ENCODE measurements around the gene VWF. TPM values are rescaled to one million over a fixed set of nuclear protein-coding genes. Genes with fewer than 3 reads are reported as not detected.

Gene VWF
- total RNA-seq, 2 donors from 2014 or later = 366 to 375 TPM

DNA sequence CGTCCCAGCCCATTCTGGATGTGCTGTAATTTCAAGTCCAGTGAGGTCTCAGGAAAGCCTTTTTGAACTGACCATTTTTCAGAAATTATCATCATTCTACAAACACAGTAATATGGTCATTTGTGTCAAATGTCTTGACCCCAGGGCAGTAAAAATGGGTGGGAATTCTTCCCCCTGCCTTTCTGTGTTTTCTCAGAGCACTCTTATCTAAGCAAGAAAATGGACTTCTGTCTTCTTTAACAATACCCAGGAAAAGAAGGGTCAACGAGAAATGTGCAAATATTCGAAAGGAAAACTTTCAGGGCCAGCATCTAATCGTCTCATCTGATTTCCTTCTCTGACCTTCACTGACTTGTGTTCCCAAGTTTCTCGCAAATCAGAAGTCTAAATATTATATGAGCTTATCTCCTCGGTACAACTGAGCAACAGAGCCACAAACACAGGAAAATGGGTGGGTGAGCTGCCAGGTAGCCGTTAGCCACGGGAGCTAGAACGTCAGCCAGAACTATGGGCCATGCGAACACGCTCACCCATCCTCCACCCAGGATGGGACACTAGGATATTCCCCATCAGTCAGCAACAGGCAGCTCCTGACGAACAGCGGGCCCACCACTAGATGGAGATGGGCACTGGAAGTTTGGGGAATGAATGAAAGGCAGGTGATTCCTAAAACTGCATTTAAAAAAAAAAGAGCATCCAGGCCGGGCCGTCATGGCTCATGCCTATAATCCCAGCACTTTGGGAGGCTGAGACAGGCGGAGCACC, 57.1 kb downstream of the VWF start:
- intact Hi-C loops (cut with DNase I) = loop anchor here in 1 of 2 donors (5.0 kb wide), 1 partner anchor 115 kb away; no protein-coding TSS in a partner anchor
- no peak for DNase-seq (ENCODE audit: low spot score)

- DNase-seq (ENCODE audit: low spot score) = no peak
- intact Hi-C loops (cut with DNase I) = loop anchor here in 1 of 2 donors (5.0 kb wide), 1 partner anchor 116 kb away; no protein-coding TSS in a partner anchor
Observed at GRCh38 chr12:6066651-6067050, 57.8 kb downstream of the VWF start.

DNA sequence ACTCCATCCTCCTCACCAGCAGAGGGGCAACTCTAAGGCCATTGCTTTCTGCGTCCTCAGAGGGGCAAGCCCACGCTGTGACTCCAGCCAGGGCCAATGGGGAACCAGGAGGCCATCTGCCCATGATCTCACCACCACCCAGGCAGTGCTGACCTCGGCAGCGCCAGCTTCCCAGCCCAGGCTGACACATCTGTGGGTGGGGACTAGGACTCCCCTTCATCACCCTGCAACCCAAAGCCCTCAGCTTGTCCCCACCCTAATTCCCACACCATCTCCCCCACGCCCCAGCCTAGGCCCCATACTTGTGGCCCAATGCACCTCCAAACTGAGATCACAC, 58.6 kb downstream of the VWF start:
- DNase-seq (ENCODE audit: low spot score) = no peak
- intact Hi-C loops (cut with DNase I) = loop anchor here (2.0 to 5.0 kb wide), 2 partner anchors 116 to 213 kb away; no protein-coding TSS in a partner anchor

DNA sequence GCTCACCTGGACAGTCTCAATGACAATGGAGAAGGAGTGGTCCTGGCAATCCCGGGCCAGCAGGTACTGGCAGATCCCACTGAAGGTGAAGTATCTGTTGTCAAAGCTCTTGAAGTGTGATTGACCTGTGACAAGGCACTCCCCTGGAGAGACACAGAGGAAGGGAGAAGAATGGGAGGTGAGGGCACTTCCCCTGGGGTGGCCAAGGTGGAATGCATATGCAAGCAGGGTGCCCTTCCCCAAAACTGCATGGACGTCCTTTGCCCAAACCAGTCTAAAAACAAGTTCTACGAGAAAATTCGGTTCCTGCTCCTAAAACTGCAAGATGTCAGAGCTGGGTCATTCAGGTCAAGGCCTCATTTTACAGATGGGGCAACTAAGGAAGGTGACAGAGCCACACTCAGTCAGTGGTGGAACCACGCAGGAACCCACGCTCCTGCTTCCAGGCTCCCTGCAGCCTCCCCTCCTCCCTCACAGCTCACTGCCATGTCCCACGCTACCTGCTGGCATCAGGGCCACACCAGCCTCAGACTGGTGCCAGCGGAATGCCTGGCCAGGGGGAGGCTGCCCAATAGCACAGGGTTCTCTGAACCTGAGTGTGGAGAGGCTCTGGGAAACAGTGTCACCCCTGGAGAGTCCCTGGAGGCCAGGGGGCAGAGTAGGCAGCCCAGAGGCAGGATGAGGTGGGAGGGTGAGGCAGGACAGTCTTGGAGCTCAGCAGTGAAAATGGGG, 59.2 kb downstream of the VWF start:
- no peak for DNase-seq (ENCODE audit: low spot score)
- intact Hi-C loops (cut with DNase I) = loop anchor here (2.0 to 5.0 kb wide), 2 partner anchors 117 to 214 kb away; no protein-coding TSS in a partner anchor

- intact Hi-C loops (cut with DNase I) = loop anchor here (5.0 kb wide), 2 partner anchors 124 to 219 kb away; no protein-coding TSS in a partner anchor
- DNase-seq (ENCODE audit: low spot score) = no peak
Observed at GRCh38 chr12:6062757-6063735, 61.4 kb downstream of the VWF start.

GRCh38 chr12:6062395-6062756, 62.1 kb downstream of the VWF start:
- intact Hi-C loops (cut with DNase I) = loop anchor here (5.0 kb wide), 2 partner anchors 125 to 220 kb away; no protein-coding TSS in a partner anchor
- no peak for DNase-seq (ENCODE audit: low spot score)

- intact Hi-C loops (cut with DNase I) = loop anchor here (5.0 kb wide), 2 partner anchors 126 to 221 kb away; no protein-coding TSS in a partner anchor
- DNase-seq (ENCODE audit: low spot score) = no peak
Observed at GRCh38 chr12:6061660-6062059, 62.8 kb downstream of the VWF start.

DNA sequence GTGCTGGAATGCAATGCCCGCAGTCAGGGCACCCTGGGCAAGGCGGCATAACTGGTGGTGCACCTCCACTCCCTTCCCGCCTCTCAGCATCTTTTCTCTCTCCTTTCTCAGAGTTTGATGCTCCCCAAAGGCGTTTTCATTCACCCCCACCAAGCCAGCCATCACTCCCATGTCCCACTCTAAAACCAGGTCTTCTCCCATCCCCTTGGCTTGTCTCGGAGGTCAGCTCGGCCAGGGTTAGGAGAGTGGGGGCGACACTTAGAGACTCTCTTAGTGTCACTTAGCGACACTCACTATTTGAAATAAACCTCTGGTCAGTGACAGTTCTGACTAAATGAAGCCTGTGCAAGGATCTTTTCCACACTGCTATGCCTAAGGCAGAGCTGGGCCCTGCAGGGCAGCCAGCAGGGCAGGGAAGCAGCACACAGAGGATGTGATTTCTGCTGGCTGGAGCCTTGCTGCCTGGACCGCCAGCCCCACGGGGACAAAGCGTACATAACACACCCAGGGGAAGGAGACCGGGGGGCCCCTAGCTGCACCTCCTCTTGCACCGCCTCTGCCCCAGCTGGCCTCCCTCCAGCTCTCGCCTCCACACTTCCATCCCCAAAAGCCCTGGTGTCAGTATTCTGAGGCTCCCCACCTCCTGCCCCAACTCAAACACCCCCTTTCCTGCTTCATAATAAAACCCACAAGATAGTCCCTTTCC, 64.5 kb downstream of the VWF start:
- DNase-seq (ENCODE audit: low spot score) = no peak
- intact Hi-C loops (cut with DNase I) = loop anchor here (5.0 kb wide), 2 partner anchors 127 to 222 kb away; no protein-coding TSS in a partner anchor

DNA sequence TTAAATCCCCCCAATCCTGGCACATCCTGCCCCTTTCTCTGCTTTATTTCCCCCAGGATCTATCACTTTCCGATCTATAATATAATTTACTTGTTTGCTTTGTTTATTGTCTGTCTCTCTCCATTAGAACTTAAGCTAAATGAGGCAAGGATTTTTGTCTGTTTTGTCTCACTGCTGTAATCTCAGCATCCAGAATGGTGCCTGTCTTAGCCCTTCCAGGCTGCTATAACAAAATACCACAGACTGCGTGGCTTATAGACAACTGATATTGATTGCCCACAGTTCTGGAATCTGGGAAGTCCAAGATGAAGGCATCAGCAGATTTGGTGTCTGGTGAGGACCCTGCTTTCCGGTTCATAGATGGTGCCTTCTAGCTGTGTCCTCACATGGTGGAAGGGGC, 65.2 kb downstream of the VWF start:
- intact Hi-C loops (cut with DNase I) = no loop called here

DNA sequence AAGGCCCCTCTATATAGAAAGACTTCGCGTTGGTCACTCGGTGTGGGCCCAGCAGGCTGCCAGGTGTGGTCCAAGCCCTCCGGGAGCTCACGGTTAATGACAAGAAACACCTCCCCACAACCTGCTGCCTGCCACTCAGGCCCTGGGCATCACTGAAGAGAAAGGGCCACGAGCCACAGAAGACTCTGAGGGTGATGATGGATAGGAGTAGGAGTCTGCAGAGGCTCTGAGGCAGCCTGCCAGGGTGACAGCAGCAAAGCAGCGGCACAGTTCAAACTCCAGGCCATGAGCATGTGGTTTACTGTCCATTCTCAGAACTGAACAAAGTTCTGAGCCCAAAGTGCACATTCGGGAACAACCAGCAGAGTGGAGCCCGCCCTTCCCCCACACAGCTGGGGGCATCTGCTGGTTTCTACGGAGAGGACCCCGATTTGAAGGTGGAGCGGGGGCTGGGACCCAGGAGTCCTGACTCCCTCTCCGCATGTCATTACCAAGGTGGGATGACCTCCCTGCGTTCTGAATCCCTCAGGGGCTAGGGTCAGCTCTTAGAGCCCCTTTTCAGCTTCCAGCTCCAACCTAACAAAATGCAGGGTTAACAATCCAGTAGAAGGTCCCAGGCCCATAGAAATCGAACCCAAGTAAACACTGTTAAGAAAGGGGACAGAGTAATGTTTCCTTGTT, 65.8 kb downstream of the VWF start:
- intact Hi-C loops (cut with DNase I) = no loop called here
- DNase-seq (ENCODE audit: low spot score) = no peak

More for the DNA sequence above, 65.2 kb downstream of the VWF start:
- DNase-seq (ENCODE audit: low spot score) = no peak

DNA sequence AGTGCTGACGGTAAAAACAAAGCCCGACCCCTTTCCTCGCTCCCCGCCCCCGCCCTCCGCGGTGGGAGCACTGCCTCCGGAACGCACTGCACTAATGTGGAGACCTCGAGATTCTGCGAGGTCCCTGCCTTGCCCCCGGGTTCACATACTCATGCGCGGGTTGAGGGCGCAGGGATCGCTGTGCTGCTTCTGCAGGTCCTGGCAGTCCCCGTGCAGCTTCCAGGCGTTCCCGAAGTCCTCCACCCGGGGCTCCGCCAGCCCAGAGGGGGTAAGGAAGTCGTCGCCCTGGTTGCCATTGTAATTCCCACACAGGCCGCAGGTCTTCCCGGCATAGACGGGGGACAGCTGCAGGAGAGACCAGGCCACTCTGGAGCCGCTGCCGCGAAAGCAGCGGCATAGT, 66.8 kb downstream of the VWF start:
- no peak for DNase-seq (ENCODE audit: low spot score)
- intact Hi-C loops (cut with DNase I) = no loop called here

DNA sequence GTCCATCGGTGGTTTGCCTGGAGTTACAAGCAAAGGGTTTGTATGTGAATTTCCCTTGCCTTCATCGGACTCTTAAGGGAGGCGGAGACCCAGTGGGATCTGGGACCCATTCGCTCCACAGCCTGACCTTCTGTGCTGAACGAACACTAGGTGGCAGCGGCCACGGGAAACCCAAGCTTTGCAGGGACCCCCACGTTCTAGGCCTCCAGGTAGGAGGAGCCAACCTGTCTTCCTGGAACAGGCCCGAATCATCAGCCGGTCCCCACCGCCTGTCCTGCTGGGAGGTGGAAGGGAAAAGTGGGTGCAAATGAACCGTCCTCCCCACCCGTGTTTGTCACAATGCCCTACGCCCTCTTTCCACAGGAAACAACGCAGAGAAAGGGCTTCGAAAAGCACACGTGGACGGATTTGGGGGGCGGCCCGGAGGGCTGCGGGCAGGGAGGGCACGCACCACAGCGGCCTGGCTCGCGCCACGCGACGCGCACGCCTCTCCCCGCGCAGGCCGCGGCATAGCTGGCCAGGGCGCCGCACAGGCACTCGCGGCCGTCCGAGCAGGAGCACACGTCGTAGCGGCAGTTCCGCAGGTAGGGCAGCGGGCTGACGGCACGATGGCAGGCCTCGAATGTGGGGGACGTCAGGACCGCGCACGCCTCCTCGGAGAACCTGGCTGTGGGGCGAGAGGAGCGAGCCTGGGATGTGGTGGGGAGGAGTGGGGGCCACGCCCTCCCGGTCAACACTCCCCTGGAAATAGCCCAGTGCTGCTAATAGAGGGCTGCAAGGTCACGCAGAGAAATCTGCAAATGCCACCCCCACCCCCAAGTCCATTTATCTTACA, 67.8 kb downstream of the VWF start:
- intact Hi-C loops (cut with DNase I) = no loop called here
- no peak for DNase-seq (ENCODE audit: low spot score)

DNA sequence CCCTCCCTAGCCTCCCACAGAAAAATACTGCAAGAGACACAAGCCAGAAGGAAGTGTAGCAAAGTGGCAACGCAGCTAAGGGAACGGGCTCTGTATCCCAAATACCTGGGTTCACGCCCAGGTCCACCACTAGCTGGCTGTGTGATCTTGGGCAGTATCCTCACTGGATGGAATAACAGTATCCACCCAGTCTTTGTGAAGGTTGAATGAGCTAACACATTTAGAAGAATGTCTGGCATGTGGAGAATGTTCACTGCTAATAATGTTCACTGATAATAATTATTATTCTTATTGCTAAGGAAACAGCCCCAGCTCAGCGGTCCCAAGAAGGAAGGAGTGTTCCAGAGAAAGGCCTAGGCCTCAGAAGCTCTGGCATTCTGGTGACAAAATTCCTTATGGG, 70.9 kb downstream of the VWF start:
- intact Hi-C loops (cut with DNase I) = no loop called here
- DNase-seq (ENCODE audit: low spot score) = no peak

- no peak for DNase-seq (ENCODE audit: low spot score)
- intact Hi-C loops (cut with DNase I) = no loop called here
Observed at GRCh38 chr12:6052940-6053329, 71.5 kb downstream of the VWF start.

- intact Hi-C loops (cut with DNase I) = no loop called here
- no peak for DNase-seq (ENCODE audit: low spot score)
Observed at GRCh38 chr12:6052206-6052939, 72.1 kb downstream of the VWF start.

DNA sequence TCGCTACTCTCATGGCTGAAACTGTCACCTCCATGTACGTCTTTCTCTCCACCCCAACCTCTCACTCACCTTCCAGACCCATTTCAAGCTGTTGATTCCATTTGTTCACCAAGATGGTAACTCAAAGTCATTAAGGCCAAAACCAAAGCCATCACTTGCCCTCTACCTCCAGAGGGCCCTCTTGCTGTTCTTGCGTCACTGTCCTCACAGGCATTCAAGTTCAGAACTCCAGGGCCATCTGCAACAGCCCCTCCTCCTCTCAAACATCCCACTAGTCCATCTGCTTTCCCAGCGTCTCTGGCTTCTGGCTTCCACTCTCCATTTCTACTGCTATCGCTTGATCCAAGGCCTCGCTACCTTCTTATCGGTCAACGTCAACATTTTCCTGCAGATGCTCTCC, 74.5 kb downstream of the VWF start:
- intact Hi-C loops (cut with DNase I) = no loop called here

GRCh38 chr12:6049587-6049986, 74.9 kb downstream of the VWF start:
- intact Hi-C loops (cut with DNase I) = no loop called here
- no peak for DNase-seq (ENCODE audit: low spot score)

More for the DNA sequence above, 74.5 kb downstream of the VWF start:
- DNase-seq (ENCODE audit: low spot score) = no peak
